Neural cell (in vitro differentiated cells): ENCODE data around the gene XDH. TPM values are rescaled to one million over a fixed set of nuclear protein-coding genes. Genes with fewer than 3 reads are reported as not detected.

Experiments used
- H2AFZ ChIP-seq: fragments of 200-600, 300-800 bp; sonication (generic), shearing (Covaris generic); 2 replicates; pipeline ENCODE4 v1.6.0; 2014; ENCODE audit warnings: low read depth, mild to moderate bottlenecking, antibody characterized with exemption, low read length, moderate library complexity
- H3F3A ChIP-seq: fragments of 200-600 bp; shearing (Covaris generic); 2 replicates; pipeline ENCODE4 v1.6.1; 2016; ENCODE audit warnings: mild to moderate bottlenecking, moderate library complexity, mixed read lengths, antibody characterized with exemption, low read length; ENCODE audit not compliant: insufficient read depth, poor library complexity, severe bottlenecking
- H3K27ac ChIP-seq: fragments of 200-600, 300-800 bp; sonication (generic), shearing (Covaris generic); 2 replicates; pipeline ENCODE4 v1.5.1; 2014; ENCODE audit warnings: mild to moderate bottlenecking, low read length, moderate library complexity
- H3K27me3 ChIP-seq: fragments of 300-800, 200-600 bp; sonication (generic), shearing (Covaris generic); 2 replicates; pipeline ENCODE4 v1.6.0; 2014; ENCODE audit warnings: mild to moderate bottlenecking, low read depth, low read length, moderate library complexity; ENCODE audit not compliant: insufficient read depth
- H3K36me3 ChIP-seq: fragments of 300-800, 200-600 bp; sonication (generic), shearing (Covaris generic); 2 replicates; pipeline ENCODE4 v1.5.1; 2014; ENCODE audit warnings: mild to moderate bottlenecking, antibody characterized with exemption, low read length, moderate library complexity; ENCODE audit not compliant: insufficient read depth
- H3K4me2 ChIP-seq: fragments of 300-800, 200-600 bp; sonication (generic), shearing (Covaris generic); 2 replicates; pipeline ENCODE4 v1.6.0; 2014; ENCODE audit warnings: mild to moderate bottlenecking, low read length
- H3K4me3 ChIP-seq: fragments of 300-800, 200-600 bp; sonication (generic), shearing (Covaris generic); 2 replicates; pipeline ENCODE4 v1.5.1; 2014; ENCODE audit warnings: mild to moderate bottlenecking, low read length, moderate library complexity
- H3K79me2 ChIP-seq: fragments of 200-600 bp; shearing (Covaris generic); replicated peaks from 2 replicates; pipeline ENCODE4 v1.6.0; 2014; ENCODE audit warnings: mild to moderate bottlenecking, low read length, moderate library complexity; ENCODE audit not compliant: insufficient read depth
- H3K9ac ChIP-seq: fragments of 300-800, 200-600 bp; sonication (generic), shearing (Covaris generic); 2 replicates; pipeline ENCODE4 v1.6.1; 2016; ENCODE audit warnings: mild to moderate bottlenecking, low read length, mixed read lengths
- H3K9me2 ChIP-seq: fragments of 200-600 bp; shearing (Covaris generic); 2 replicates; pipeline ENCODE4 v1.6.1; 2016; ENCODE audit warnings: mild to moderate bottlenecking, low read length, mixed read lengths; ENCODE audit not compliant: insufficient read depth
- H3K9me3 ChIP-seq: fragments of 200-600, 300-800 bp; sonication (generic), shearing (Covaris generic); 2 replicates; pipeline ENCODE4 v1.6.1; 2016; ENCODE audit warnings: mild to moderate bottlenecking, mixed run types, low read length, moderate library complexity, mixed read lengths
- H4K20me1 ChIP-seq: fragments of 200-600 bp; shearing (Covaris generic); 2 replicates; pipeline ENCODE4 v1.6.1; 2016; ENCODE audit warnings: mild to moderate bottlenecking, mixed run types; ENCODE audit not compliant: insufficient read depth
- EP300 ChIP-seq: fragments of 450-650 bp; conservative IDR thresholded peaks from 2 replicates; pipeline ENCODE4 v1.6.1; 2014; ENCODE audit warnings: antibody characterized with exemption, mild to moderate bottlenecking, moderate library complexity; ENCODE audit not compliant: poor library complexity, severe bottlenecking
- EZH2 ChIP-seq: fragments of 200-600, 300-800 bp; shearing (Covaris generic), sonication (generic); IDR thresholded peaks from 2 replicates; pipeline ENCODE4 v1.6.1; 2014; ENCODE audit warnings: antibody characterized with exemption, low read length, borderline replicate concordance, mild to moderate bottlenecking; ENCODE audit not compliant: insufficient read depth, poor library complexity, severe bottlenecking
- MXI1 ChIP-seq: fragments of 450-650 bp; conservative IDR thresholded peaks from 2 replicates; pipeline ENCODE4 v1.6.1; 2014; ENCODE audit warnings: antibody characterized with exemption, mild to moderate bottlenecking; ENCODE audit not compliant: poor library complexity, severe bottlenecking
- POLR2AphosphoS5 ChIP-seq: IDR thresholded peaks from 2 replicates; pipeline ENCODE4 v1.6.1; 2012
- RAD21 ChIP-seq: fragments of 450-650 bp; conservative IDR thresholded peaks from 2 replicates; pipeline ENCODE4 v1.6.1; 2014; ENCODE audit warnings: antibody characterized with exemption, mild to moderate bottlenecking, moderate library complexity
- SMC3 ChIP-seq: fragments of 450-650 bp; conservative IDR thresholded peaks from 2 replicates; pipeline ENCODE4 v1.6.1; 2014; ENCODE audit warnings: antibody characterized with exemption, mild to moderate bottlenecking, moderate library complexity; ENCODE audit not compliant: poor library complexity
- TAF1 ChIP-seq: IDR thresholded peaks from 2 replicates; pipeline ENCODE4 v1.6.1; 2012; ENCODE audit warnings: low read depth
- polyA plus RNA-seq: library from polyadenylated mRNA; depleted of rRNA; stranded (reverse); fragments of >200 nt; gene quantifications from 2 replicates; pipeline ENCODE4 v1.2.3, GENCODE V29; 2014
- TF ChIP-seq, protein P1 (sequence below): fragments of 450-650 bp; IDR thresholded peaks from 2 replicates; pipeline ENCODE4 v1.5.1; 2014; ENCODE audit warnings: antibody characterized with exemption, mild to moderate bottlenecking, moderate library complexity; ENCODE audit not compliant: poor library complexity, severe bottlenecking
- TF ChIP-seq, protein P2 (sequence below): IDR thresholded peaks from 2 replicates; pipeline ENCODE4 v1.6.1; 2012; ENCODE audit warnings: borderline replicate concordance

XDH gene
- polyA plus RNA-seq, 1 donor from 2014 or later, result 0.48 TPM

GRCh38 chr2:31429759-31430438, 15.4 kb upstream of the XDH start:
- no peak overlapping the region for H2AFZ ChIP-seq
- no peaks in the 10 kb centered on the region for H3K27me3 ChIP-seq
- no peaks in the 10 kb centered on the region for H3K9me3 ChIP-seq
- H3K4me3 ChIP-seq, result no peak overlapping the region
- H3K4me2 ChIP-seq, result no peak overlapping the region
- no peak overlapping the region for H3K9ac ChIP-seq
- H3K9me2 ChIP-seq, result no peaks in the 10 kb centered on the region
- H3K36me3 ChIP-seq, result no peaks in the 10 kb centered on the region
- H4K20me1 ChIP-seq, result no peaks in the 10 kb centered on the region
- H3K27ac ChIP-seq, result no peak overlapping the region
- no peaks in the 10 kb centered on the region for H3K79me2 ChIP-seq
- H3F3A ChIP-seq, result no peaks in the 10 kb centered on the region
- no peak for TF ChIP-seq EZH2

DNA sequence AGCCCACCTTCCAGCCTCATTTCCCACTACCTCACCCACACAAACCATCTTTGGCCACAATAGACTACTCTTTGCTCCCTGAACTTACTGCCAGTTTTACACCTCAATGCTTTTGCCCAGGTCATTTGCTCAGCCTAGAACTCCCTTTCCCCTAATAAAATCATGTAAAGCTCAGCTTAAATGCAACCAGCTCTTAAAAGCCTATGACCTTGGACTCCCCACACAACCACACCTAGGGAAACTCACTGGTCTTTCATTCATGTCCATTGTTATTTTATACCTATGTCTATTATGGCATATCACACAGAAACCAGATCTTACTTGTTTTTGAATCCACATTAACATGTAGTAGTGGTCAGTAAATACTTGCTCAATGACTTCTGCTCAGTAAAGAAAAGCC, 14.5 kb upstream of the XDH start:
- H3K27me3 ChIP-seq, result no peaks in the 10 kb centered on the region
- H3K79me2 ChIP-seq, result no peaks in the 10 kb centered on the region
- no peak overlapping the region for H3K27ac ChIP-seq
- no peak overlapping the region for H2AFZ ChIP-seq
- H3K9me2 ChIP-seq, result no peaks in the 10 kb centered on the region
- H3K9ac ChIP-seq, result no peak overlapping the region
- no peak overlapping the region for H3K4me2 ChIP-seq
- TF ChIP-seq, protein P1, sequence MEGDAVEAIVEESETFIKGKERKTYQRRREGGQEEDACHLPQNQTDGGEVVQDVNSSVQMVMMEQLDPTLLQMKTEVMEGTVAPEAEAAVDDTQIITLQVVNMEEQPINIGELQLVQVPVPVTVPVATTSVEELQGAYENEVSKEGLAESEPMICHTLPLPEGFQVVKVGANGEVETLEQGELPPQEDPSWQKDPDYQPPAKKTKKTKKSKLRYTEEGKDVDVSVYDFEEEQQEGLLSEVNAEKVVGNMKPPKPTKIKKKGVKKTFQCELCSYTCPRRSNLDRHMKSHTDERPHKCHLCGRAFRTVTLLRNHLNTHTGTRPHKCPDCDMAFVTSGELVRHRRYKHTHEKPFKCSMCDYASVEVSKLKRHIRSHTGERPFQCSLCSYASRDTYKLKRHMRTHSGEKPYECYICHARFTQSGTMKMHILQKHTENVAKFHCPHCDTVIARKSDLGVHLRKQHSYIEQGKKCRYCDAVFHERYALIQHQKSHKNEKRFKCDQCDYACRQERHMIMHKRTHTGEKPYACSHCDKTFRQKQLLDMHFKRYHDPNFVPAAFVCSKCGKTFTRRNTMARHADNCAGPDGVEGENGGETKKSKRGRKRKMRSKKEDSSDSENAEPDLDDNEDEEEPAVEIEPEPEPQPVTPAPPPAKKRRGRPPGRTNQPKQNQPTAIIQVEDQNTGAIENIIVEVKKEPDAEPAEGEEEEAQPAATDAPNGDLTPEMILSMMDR, result no peak
- TF ChIP-seq, protein P2, sequence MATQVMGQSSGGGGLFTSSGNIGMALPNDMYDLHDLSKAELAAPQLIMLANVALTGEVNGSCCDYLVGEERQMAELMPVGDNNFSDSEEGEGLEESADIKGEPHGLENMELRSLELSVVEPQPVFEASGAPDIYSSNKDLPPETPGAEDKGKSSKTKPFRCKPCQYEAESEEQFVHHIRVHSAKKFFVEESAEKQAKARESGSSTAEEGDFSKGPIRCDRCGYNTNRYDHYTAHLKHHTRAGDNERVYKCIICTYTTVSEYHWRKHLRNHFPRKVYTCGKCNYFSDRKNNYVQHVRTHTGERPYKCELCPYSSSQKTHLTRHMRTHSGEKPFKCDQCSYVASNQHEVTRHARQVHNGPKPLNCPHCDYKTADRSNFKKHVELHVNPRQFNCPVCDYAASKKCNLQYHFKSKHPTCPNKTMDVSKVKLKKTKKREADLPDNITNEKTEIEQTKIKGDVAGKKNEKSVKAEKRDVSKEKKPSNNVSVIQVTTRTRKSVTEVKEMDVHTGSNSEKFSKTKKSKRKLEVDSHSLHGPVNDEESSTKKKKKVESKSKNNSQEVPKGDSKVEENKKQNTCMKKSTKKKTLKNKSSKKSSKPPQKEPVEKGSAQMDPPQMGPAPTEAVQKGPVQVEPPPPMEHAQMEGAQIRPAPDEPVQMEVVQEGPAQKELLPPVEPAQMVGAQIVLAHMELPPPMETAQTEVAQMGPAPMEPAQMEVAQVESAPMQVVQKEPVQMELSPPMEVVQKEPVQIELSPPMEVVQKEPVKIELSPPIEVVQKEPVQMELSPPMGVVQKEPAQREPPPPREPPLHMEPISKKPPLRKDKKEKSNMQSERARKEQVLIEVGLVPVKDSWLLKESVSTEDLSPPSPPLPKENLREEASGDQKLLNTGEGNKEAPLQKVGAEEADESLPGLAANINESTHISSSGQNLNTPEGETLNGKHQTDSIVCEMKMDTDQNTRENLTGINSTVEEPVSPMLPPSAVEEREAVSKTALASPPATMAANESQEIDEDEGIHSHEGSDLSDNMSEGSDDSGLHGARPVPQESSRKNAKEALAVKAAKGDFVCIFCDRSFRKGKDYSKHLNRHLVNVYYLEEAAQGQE, result no peak
- TF ChIP-seq RAD21, result no peak
- no peak for TF ChIP-seq MXI1
- no peak for TF ChIP-seq POLR2AphosphoS5
- TF ChIP-seq EP300, result no peak
- TF ChIP-seq TAF1, result no peak
- no peak for TF ChIP-seq EZH2
- no peak for TF ChIP-seq SMC3
- no peak overlapping the region for H3K4me3 ChIP-seq
- no peaks in the 10 kb centered on the region for H3F3A ChIP-seq
- H3K9me3 ChIP-seq, result no peaks in the 10 kb centered on the region
- no peaks in the 10 kb centered on the region for H4K20me1 ChIP-seq
- no peaks in the 10 kb centered on the region for H3K36me3 ChIP-seq
